GM19240 (cell line): ENCODE data around the gene GRAMD2B.
"Not testable (repeated sequence)": the region's sequence is repeated elsewhere in the genome, so short reads cannot be mapped to it uniquely, and the experiment has no call there.

Experiments used
- DNase-seq: peaks from one replicate; pipeline ENCODE4 v3.0.0; 2011; ENCODE audit warnings: low spot score; ENCODE audit not compliant: insufficient read length

GRAMD2B gene, protein sequence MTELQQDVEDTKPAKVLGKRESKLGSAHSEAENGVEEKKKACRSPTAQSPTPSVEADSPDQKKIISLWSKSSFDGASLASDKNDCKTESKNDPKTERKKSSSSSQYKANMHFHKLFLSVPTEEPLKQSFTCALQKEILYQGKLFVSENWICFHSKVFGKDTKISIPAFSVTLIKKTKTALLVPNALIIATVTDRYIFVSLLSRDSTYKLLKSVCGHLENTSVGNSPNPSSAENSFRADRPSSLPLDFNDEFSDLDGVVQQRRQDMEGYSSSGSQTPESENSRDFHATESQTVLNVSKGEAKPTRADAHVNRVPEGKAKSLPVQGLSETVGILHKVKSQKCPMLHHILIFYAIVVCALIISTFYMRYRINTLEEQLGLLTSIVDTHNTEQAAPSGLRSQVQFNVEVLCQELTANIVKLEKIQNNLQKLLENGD

DNA sequence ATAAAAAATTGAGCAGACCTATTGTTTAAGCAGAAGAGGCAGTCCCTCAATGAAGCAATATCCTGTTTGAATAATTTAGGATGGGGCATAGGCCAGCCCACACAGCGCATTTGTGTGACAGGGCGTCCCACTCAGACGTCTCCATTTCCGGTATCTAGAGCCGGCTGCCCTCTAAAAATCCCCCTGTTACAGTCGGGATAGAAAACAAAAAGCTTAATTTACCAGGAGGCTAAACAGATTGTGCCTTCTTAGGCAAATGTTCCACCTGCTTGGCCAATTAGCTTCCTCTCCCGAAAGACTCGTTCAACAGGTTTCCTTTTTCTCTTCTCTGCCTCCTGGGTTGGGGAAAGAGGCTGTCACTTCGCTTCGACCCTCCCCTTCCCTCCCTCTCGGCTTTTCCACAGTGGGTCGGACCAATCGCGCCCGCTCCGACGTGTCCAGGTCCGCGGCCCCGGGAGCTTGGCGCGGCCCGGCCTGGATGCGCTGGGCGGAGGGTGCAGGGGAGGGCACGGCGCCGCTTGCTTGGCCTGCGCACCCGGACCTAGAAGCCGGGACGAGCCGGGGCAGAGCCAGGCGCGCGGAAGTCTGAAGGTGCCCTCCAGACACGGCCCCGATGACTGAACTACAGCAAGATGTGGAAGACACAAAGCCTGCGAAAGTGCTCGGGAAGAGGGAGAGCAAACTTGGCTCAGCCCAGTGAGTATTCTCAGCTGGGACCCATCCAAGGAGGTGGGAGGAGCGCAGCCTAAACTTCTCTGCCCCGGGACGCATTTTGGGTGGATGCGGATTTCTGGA lies at the start of gene GRAMD2B:
GRAMD2B (plus strand) TSS at position 416 of the 795 bp plus-strand sequence; CDS start at position 614, 198 bp downstream.
- peak; percentile 21 for DNase-seq

DNA sequence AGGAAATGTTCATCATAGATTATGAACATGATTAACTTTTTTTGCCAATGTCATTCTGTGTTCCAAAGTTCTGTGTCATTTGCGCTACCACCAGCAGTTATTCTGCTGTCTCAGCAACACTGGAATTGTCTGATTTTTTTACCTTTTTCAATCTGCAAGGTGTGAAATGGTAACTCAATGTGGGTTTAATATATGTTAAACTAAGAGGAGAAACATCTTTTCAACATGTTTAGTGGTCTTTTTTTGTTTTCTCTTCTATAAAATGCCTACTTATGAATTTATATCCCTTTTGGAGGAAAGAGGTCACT lies 49.1 kb upstream of the GRAMD2B start:
- no peak for DNase-seq

GRCh38 chr5:126376443-126376842 lies 46.8 kb upstream of the GRAMD2B start:
- DNase-seq, result no peak

GRCh38 chr5:126377424-126377823 lies 45.8 kb upstream of the GRAMD2B start:
- DNase-seq, result no peak

DNA sequence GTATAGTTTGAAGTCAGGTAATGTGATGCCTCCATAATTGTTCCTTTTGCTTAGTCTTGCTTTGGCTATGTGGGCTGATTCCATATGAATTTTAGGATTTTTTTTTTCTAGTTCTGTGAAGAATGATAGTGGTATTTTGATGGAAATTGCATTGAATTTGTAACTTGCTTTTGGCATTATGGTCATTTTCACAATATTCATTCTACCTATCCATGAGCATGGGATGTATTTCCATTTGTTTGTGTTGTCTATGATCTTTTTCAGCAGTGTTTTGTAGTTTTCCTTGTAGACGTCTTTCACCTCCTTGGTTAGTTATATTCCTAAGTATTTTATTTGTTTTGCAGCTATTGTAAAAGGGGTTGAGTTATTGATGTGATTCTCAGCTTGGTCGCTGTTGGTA lies 42.9 kb upstream of the GRAMD2B start:
- not testable (repeated sequence) for DNase-seq

- DNase-seq, result no peak
Measured at GRCh38 chr5:126383246-126383645, 40.0 kb upstream of the GRAMD2B start.

DNA sequence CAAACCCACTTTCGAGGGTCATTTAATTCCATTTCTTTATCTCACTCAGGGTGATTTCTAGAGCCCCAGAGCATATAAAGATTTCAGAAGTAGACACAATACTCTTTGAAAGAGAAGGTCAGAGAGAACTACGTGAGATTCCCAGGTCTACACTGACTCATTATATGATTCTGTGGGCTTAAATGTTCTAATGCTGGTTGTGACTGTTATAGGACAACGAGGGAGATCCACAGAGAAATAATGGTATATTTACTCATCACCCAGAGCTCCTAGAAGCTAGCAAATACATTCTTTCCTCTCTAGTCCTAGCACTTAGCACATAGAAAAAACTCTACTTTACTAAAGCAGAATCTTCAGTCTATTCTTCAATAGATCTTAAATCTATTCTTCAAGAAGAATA lies 39.4 kb upstream of the GRAMD2B start:
- DNase-seq, result no peak

DNA sequence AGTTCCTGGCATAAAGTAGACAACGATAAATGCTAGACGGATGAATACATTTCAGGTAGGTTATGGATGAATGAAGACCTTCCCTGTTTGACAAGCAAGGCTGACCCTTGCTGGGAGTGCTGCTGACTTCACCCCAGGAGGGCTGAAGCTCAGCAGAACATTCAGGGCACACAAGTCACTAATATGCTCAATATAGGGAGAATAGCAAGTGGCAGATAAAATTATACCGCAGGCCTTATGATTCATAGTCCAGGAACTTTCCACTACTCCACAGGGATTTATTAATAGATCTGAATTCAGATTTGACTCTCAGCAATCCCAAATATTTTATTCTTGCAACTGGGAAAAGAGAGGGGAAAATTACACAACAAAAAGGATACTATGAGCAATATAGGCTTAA lies 38.2 kb upstream of the GRAMD2B start:
- no peak for DNase-seq

GRCh38 chr5:126385524-126386502 lies 37.4 kb upstream of the GRAMD2B start:
- DNase-seq, result no peak

DNA sequence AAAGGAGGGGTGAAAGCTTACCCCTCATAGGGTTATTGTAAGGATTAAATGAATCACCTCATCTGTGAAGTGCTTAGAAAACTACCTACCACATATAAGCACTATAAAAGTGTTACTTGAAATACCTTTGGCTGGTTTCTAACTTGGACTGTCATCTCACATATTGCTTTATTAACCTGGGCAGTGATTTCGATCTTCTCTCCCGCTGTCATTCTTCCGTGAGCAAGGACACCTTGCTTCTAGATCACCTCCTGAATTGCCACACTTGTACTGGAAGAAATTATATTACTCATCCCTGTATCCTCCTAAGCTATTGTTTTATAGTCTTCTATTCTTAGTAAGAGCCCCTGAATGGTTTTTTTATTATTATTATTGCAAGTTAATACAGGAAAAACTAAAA lies 34.0 kb upstream of the GRAMD2B start:
- DNase-seq, result no peak

GRCh38 chr5:126390051-126390450 lies 33.2 kb upstream of the GRAMD2B start:
- DNase-seq, result no peak

DNA sequence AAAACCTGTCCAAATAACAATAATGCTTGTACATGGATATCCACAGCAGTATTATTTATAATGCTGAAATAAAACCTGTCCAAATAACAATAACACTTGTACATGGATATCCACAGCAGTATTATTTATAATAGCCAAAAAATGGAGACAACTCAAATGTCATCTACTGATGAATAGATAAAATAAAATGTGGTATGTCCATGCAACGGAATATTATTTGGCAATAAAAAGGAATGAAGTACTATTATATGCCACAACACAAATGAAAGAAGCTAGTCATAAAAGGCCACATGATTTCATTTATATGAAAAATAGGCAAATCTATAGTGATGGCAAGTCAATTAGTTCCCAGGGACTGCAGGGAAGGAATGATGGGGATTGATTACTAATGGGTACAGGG lies 31.8 kb upstream of the GRAMD2B start:
- no peak for DNase-seq

GRCh38 chr5:126394211-126394788 lies 28.9 kb upstream of the GRAMD2B start:
- no peak for DNase-seq

DNA sequence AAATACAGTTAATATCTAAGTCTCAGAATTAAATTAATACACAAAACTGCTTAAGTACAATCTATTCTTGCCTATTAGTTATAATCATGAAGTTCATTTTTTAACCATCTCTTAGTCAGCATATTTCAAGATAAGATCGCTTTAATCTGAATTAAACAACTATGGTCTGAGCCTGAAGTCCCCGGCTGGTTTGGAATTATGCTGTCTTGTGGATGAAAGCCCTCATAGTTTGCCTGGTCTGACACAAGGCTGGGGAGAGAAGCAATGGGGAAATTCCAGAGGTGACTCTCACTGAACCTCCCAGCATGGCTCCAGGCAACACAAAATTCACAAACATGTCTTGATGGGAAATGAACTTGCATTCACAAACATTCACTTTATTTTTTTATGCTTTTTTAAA lies 28.0 kb upstream of the GRAMD2B start:
- no peak for DNase-seq

DNA sequence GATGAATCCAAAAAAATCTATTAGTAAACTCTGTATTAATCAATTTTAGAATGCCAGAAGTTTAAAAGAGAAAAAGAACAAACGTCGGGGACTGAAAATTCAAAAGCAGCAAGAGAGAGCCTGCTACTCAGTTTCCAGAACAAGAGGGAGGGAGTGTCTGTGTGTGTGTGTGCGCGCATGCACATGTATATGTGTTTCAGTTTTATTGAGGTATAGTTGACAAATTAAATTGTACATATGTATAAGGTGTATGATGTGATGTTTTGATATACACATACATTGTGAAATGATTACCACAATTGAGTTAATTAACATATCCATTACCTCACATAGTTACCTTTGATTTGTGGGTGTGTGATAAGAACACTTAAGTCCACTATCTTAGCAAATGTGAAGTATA lies 27.6 kb upstream of the GRAMD2B start:
- no peak for DNase-seq

GRCh38 chr5:126396721-126397120 lies 26.5 kb upstream of the GRAMD2B start:
- not testable (repeated sequence) for DNase-seq

DNA sequence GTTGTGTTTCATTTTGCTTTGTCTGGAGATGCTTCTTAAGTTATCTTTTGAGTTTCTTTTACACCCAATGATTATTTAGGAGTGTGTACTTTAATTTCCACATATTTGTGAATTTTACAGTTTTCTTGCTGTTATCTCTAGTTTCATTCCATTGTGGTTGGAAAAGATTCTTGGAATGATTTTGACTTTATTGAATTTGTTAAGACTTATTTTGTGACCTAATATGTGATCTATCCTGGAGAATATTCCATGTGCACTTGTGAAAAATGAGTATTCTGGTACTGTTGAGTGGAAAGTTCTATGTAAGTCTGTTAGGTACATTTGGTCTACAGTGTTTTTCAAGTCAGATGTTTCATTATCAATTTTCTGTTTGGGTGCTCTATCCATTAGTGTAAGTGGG lies 24.4 kb upstream of the GRAMD2B start:
- no peak for DNase-seq

DNA sequence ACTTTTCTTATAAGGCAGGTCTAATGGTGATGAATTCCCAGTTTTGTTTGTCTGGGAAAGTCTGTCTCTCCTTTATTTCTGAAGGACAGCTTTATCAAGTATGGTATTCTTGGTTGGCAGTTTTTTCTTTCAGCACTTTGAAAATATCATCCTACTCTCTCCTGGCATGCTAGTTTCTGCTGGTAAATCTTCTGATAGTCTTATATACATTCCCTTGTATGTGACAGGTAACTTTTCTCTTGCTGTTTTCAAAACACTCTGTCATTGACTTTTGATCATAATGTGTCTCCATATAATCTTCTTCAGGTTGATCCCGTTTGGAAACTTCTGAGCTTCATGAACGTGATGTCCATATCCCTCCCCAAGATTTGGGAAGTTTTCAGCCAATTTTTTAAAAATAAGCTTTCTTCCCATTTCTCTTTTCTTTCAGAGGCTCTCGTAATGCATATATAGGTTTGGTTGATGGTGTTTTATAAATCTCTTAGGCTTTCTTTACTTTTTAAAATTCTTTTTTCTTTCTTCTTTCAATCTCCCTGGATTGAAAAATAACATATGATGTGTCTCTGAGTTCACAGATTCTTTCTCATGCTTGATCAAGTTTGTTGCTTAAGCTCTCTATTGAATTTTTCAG lies 22.5 kb upstream of the GRAMD2B start:
- DNase-seq, result no peak

DNA sequence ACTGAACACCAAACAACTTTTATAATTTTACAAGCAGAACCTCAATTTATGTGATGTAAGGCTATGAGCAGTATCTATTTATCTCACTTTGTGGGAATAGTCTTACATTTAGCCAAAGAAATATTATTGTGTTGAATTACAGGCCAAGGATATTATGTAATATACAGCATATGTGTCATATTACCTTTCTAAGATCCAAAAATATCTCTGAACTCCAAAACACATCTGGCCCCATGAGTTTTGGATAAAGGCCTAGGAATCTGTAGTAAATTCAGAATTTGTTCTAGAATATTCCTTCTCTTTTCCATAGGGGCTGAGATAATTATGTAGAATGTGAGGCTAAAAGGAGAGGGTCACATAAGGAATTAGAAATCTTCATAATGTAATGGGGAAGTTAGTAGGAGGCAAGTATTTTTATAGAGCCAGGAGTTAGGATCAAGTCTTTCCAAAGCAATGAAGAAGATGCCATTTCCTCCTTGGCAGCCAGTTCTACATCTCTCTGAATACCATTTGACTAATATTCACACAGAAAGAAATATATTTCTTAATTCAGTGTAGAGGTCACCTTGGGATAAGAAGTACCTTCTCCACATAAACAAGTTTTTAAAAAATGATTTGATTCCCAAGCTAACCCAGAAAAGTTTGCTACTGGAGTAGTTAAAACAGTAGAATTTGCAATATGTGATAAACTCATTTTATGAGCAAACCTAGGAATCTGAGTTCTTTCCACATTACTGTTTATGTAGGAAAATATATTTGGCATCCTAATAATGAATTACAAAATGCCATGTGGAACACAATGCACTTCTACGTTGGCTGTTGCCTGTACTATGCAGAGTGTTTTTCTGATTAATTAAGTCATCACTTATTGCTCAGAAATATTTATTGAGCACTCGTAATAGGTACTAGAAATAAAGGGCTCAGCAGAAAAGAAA lies 20.3 kb upstream of the GRAMD2B start:
- no peak for DNase-seq

DNA sequence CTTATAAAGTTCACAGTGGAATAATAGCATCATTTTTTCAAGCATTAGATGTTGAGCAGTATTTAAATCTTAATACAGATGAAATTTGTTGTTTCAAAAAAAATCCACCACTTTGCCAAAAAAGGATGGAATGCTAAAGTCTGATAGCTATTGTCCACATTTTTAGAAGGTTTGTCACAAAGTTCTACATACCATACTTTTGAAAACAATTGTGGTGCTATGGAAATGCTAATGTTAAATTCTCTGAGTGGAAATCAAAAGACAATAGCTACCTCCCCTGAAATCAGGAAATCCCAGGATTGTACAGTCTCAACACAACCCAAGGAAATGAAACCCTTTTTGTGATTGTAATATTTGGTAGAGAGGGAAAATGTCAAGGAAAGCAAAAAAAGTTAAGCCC lies 19.3 kb upstream of the GRAMD2B start:
- DNase-seq, result no peak
